ENCODE data around the gene STK11.

The STK11 gene

DNA sequence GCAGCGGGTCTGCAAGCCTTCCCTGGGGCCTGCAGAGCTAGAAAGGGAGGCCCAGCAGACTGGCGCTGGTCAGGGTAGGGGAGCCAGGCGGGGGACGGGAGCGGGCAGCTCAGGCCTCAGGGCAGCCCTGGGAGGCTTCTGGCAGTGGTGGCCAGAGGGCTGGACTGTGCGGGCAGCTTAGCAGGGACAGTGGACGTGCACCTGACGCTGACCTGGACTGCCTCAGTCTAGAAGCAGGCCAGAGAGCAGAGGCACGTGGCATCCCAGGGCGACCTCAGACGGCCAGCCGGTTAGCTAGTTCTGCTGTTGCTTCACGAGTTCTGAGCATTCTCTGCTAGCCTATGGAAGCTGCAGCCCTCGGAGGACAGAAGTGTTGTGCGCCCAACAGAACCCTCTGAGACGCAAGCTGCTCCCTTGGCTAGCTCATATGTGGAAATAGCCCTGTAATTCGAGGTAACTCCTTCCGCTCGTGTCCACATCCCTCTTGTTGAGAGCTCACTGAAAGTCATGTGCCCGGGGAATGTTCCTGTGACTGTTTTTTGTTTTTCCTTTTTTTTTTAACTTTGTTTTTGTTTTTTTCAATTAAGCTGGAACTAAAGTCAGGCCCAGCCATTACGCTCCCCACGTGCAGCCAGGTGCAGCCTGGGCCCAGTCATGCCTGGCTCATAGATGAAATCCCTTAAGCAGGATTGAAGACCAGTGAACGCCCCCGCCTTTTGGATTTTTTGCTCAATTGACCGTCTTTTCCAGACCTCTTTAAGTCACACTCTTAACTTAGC lies 67.9 kb downstream of the STK11 start:
- TF ChIP-seq, protein P1, sequence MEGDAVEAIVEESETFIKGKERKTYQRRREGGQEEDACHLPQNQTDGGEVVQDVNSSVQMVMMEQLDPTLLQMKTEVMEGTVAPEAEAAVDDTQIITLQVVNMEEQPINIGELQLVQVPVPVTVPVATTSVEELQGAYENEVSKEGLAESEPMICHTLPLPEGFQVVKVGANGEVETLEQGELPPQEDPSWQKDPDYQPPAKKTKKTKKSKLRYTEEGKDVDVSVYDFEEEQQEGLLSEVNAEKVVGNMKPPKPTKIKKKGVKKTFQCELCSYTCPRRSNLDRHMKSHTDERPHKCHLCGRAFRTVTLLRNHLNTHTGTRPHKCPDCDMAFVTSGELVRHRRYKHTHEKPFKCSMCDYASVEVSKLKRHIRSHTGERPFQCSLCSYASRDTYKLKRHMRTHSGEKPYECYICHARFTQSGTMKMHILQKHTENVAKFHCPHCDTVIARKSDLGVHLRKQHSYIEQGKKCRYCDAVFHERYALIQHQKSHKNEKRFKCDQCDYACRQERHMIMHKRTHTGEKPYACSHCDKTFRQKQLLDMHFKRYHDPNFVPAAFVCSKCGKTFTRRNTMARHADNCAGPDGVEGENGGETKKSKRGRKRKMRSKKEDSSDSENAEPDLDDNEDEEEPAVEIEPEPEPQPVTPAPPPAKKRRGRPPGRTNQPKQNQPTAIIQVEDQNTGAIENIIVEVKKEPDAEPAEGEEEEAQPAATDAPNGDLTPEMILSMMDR (IDR thresholded peaks at IDR 0.05; ENCODE audit: low read depth, low read length) = no peak

DNA sequence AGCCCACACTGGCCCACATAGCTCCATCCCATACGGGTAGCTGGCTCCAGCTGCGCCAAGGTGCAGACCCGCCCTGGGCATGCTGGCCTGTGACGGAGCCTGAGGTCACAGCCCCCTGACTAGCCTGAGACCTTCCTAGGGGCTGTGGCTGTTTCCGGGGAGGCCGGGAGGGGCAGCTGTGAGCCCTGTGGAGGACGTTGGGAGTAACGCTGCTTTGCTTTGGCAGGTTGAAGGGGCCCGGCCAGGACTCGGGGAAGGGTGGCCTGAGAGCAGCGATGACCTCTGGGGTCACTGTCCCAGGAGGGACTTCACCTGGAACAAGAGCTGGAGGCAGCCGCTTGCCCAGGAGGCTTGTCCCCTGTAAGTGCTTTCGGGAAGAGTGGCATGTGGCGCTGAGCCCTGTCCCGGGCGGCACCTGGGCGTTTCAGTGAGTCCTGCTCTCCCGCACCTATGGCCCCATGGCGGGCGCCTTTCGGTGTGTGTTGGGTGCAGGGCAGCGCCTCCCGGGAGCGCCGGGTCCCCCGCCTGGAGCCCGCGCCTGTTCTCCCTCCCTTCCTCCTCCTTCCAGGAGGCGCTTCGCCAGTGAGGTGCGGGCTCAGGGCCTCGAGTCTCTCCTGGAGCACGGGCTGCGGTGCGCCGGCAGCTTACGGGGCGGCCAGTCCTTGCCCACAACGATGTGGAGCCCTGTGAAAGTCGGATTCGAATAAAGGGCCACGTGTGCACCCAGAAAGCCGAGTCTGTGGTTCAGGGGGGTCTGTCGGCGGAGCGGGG lies 68.7 kb downstream of the STK11 start:
- DNase-seq (ENCODE audit: extremely low read depth, low read depth) = no peak

More for the DNA sequence above, 67.9 kb downstream of the STK11 start:
- DNase-seq (ENCODE audit: extremely low read depth, low read depth) = no peak

GRCh38 chr19:1274852-1275259 lies 69.3 kb downstream of the STK11 start:
- DNase-seq (ENCODE audit: extremely low read depth, low read depth) = no peak

More for the DNA sequence above, 68.7 kb downstream of the STK11 start:
- TF ChIP-seq, protein P1 (IDR thresholded peaks at IDR 0.05; ENCODE audit: low read depth, low read length) = no peak

GRCh38 chr19:1275260-1275975 lies 69.8 kb downstream of the STK11 start, which contains the start of gene FAM174C:
Gene FAM174C, plus strand, starts transcription at chr19:1275530. Its CDS starts 20 bp downstream, at chr19:1275550.
- DNase-seq (ENCODE audit: extremely low read depth, low read depth) = peak; percentile 86
- TF ChIP-seq, protein P1 (IDR thresholded peaks at IDR 0.05; ENCODE audit: low read depth, low read length) = no peak

More at GRCh38 chr19:1274852-1275259, 69.3 kb downstream of the STK11 start:
- TF ChIP-seq, protein P1 (IDR thresholded peaks at IDR 0.05; ENCODE audit: low read depth, low read length) = no peak

GRCh38 chr19:1275976-1276627 lies 70.5 kb downstream of the STK11 start:
- no peak for DNase-seq (ENCODE audit: extremely low read depth, low read depth)
- TF ChIP-seq, protein P1 (IDR thresholded peaks at IDR 0.05; ENCODE audit: low read depth, low read length) = no peak

- DNase-seq (ENCODE audit: extremely low read depth, low read depth) = no peak
- TF ChIP-seq, protein P1 (IDR thresholded peaks at IDR 0.05; ENCODE audit: low read depth, low read length) = no peak
Observed at GRCh38 chr19:1276628-1277022, 71.0 kb downstream of the STK11 start.

Data from AG09319 (cell line).